ENCODE data around the gene ADAMTS6. TPM values are rescaled to one million over a fixed set of nuclear protein-coding genes. Genes with fewer than 3 reads are reported as not detected.

ADAMTS6 gene
- total RNA-seq, 4 donors from 2014 or later, result 2.6 to 25.2 (median 12.3) TPM

DNA sequence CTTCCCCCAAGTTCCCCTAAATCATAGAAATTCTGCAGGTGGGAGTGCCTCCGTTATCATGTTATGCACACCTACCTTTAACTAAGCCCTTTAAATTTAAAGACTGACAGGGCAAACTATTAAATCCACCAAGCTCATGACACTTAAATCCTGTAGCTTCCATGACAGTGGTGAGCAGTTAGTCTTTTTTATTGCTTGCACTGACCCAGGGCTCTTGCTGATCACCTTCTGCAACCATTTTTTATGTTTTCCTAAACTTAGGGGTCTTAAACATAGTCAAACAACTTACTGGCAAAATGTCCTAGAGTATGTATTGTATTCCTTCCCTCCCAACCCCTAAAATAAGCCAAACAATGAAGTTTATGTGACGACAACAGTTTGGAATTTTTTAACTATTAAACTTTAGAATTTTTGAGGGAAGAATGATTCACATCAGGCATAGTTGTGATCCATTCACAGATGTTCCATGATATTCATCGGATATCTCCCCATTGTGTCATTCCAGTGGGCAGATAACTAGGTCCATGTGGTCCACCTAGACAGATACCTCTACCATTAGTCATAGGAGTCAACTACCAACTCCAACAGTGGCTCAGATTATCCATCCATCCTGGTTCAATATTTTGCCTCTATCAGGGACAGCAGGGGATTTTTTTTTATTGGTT lies 283.1 kb downstream of the ADAMTS6 start:
- peaks cover 0 to 8% (median 0%) of the 10 kb centered on the region in 3 donors for H3K4me1 ChIP-seq
- H3K9me3 ChIP-seq, result no peaks in the 10 kb centered on the region
- no peak for ATAC-seq
- TF ChIP-seq POLR2A (IDR thresholded peaks at IDR 0.05) (no peak), POLR2AphosphoS5 (IDR thresholded peaks at IDR 0.05) (no peak), EP300 (IDR thresholded peaks at IDR 0.05) (no peak)
- TF ChIP-seq, protein P1, sequence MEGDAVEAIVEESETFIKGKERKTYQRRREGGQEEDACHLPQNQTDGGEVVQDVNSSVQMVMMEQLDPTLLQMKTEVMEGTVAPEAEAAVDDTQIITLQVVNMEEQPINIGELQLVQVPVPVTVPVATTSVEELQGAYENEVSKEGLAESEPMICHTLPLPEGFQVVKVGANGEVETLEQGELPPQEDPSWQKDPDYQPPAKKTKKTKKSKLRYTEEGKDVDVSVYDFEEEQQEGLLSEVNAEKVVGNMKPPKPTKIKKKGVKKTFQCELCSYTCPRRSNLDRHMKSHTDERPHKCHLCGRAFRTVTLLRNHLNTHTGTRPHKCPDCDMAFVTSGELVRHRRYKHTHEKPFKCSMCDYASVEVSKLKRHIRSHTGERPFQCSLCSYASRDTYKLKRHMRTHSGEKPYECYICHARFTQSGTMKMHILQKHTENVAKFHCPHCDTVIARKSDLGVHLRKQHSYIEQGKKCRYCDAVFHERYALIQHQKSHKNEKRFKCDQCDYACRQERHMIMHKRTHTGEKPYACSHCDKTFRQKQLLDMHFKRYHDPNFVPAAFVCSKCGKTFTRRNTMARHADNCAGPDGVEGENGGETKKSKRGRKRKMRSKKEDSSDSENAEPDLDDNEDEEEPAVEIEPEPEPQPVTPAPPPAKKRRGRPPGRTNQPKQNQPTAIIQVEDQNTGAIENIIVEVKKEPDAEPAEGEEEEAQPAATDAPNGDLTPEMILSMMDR (IDR thresholded peaks at IDR 0.05), result no peak
- WGBS, 2 donors (ENCODE audit: low coverage in 1 of 2), result 75 to 76% methylated on average over 3 of the region's 3 CpGs
- H3K36me3 ChIP-seq, result no peaks in the 10 kb centered on the region
- H3K27me3 ChIP-seq, result no peaks in the 10 kb centered on the region
- H3K4me3 ChIP-seq, result no peak overlapping the region
- no peak overlapping the region for H3K27ac ChIP-seq

DNA sequence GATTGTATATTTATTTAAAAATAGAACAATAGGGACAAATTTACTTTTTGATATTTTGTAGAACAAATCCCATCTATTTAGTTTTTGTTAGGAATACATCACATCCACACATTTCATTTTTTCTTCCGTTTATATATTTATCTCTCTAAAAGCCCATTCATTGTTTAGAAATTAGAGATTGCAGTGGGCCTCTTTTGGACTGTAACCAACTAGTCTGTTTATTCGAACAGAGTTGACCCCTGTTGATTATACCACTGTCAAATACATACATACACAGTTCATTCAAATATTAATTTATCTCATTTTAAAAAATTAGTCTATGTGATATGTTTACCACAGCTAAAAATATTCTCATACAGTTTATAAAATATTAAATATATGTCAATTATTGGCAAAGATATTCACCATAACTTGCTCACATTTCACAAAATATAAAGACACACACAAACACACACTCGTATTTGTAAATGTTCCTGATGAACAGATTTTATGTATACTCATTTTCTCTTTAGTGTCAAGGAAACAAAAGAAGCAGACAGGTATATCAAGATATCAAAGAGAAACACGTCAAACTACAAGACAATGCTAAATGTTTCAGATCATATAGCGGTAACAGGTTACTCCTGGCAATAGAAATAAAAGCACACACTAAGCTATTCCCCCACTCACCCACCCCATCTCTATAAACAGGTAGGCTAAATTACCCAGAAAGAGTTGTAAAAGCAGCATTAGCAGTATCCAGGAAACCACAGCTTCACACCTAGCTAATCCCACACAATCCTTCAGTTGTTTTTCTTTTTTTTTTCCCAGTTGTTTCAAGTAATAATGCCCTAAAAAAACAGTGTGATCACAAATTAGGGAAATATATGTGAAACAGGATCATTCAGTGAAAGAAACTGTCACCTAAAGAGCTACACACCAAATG lies 283.9 kb downstream of the ADAMTS6 start:
- ATAC-seq, result no peak
- WGBS, 2 donors (ENCODE audit: low coverage in 1 of 2), result 68 to 78% methylated on average over 5 of the region's 5 CpGs
- Histone ChIP-seq H3K36me3 (no peaks in the 10 kb centered on the region), H3K27ac (no peak overlapping the region), H3K9me3 (no peaks in the 10 kb centered on the region), H3K4me1 (peaks cover 0 to 8% (median 0%) of the 10 kb centered on the region in 3 donors), H3K4me3 (no peak overlapping the region), H3K27me3 (no peaks in the 10 kb centered on the region)
- TF ChIP-seq POLR2A (IDR thresholded peaks at IDR 0.05) (no peak), POLR2AphosphoS5 (IDR thresholded peaks at IDR 0.05) (no peak), EP300 (IDR thresholded peaks at IDR 0.05) (no peak)
- TF ChIP-seq, protein P1 (IDR thresholded peaks at IDR 0.05), result no peak

DNA sequence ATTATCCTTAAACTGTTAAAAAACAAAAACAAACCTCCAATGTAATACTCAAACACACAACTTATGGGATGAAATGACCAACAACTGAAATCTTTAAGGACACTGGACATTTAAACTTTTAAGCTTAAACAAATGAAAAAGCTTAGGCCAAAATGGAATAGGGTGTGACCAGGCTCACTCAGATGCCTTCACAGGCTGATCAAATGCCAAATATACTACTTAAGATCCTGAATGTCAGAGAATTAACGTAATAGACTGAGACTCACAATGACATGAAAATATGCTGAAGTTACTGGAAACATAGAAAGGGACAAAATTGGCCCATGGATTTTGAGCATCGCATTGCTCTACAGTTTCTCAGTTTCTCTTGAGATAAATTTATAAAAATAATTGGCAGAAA lies 286.8 kb downstream of the ADAMTS6 start:
- no peak for ATAC-seq
- H3K4me1 ChIP-seq, result peaks cover 0 to 3% (median 0%) of the 10 kb centered on the region in 3 donors
- H3K9me3 ChIP-seq, result no peaks in the 10 kb centered on the region
- WGBS, 2 donors (ENCODE audit: low coverage in 1 of 2), result 80 to 85% methylated on average over 1 to 2 of the region's 2 CpGs
- no peaks in the 10 kb centered on the region for H3K27me3 ChIP-seq
- no peak overlapping the region for H3K27ac ChIP-seq
- no peaks in the 10 kb centered on the region for H3K36me3 ChIP-seq
- TF ChIP-seq POLR2A (IDR thresholded peaks at IDR 0.05) (no peak), POLR2AphosphoS5 (IDR thresholded peaks at IDR 0.05) (no peak)
- TF ChIP-seq, protein P1 (IDR thresholded peaks at IDR 0.05), result no peak
- no peak overlapping the region for H3K4me3 ChIP-seq

- Histone ChIP-seq H3K9me3 (no peaks in the 10 kb centered on the region), H3K27ac (no peak overlapping the region), H3K36me3 (no peaks in the 10 kb centered on the region), H3K4me1 (no peaks in the 10 kb centered on the region), H3K27me3 (no peaks in the 10 kb centered on the region), H3K4me3 (no peak overlapping the region)
- TF ChIP-seq POLR2AphosphoS5 (IDR thresholded peaks at IDR 0.05) (no peak), POLR2A (IDR thresholded peaks at IDR 0.05) (no peak)
- TF ChIP-seq, protein P1 (IDR thresholded peaks at IDR 0.05), result no peak
- WGBS, 2 donors (ENCODE audit: low coverage in 1 of 2), result 57 to 71% methylated on average over 1 of the region's 1 CpG
- no peak for ATAC-seq
Observed at GRCh38 chr5:65192331-65192730, 289.4 kb downstream of the ADAMTS6 start.
